ENCODE data around the gene RAI1. TPM values are rescaled to one million over a fixed set of nuclear protein-coding genes. Genes with fewer than 3 reads are reported as not detected.

The RAI1 gene
- total RNA-seq, 1 experiment from 2014 or later: 12.7 TPM

GRCh38 chr17:17859909-17860765, 178.9 kb downstream of the RAI1 start:
- no peak overlapping the region for H3K27ac ChIP-seq
- H3K9me3 ChIP-seq (replicated peaks): no peaks in the 10 kb centered on the region
- peaks cover 2% of the 10 kb centered on the region; the same call in 1 of the 2 replicates for H3K36me3 ChIP-seq
- H3K27me3 ChIP-seq (replicated peaks): no peaks in the 10 kb centered on the region
- H3K4me3 ChIP-seq: no peak overlapping the region
- peak; percentile 54 to 62 for DNase-seq (ENCODE audit: low read depth in 1 of 2, low spot score in 2 of 2)
- H3K4me1 ChIP-seq (replicated peaks): no peaks in the 10 kb centered on the region

- no peak for DNase-seq (ENCODE audit: low read depth in 1 of 2, low spot score in 2 of 2)
- Histone ChIP-seq H3K36me3 (peaks cover 2% of the 10 kb centered on the region; the same call in 1 of the 2 replicates), H3K4me3 (no peak overlapping the region)
Observed at GRCh38 chr17:17860766-17861107, 179.5 kb downstream of the RAI1 start.

More at GRCh38 chr17:17860766-17861107, 179.5 kb downstream of the RAI1 start:
- Histone ChIP-seq H3K27me3 (replicated peaks) (no peaks in the 10 kb centered on the region), H3K27ac (no peak overlapping the region), H3K9me3 (replicated peaks) (no peaks in the 10 kb centered on the region), H3K4me1 (replicated peaks) (no peaks in the 10 kb centered on the region)

Other genes with a start within 250 kb of the RAI1 start
- 8.6 and 13.1 TPM in 2 replicates for gene MED9, start 204.5 kb upstream of the RAI1 start, total RNA-seq (2014; rRNA removed; shearing (Covaris generic))
- gene RASD1, start 185.1 kb upstream of the RAI1 start, total RNA-seq (2014; rRNA removed; shearing (Covaris generic)): 0.28 and 1.3 TPM in 2 replicates
- 49.2 and 49.3 TPM in 2 replicates for gene PEMT, start 89.8 kb upstream of the RAI1 start, total RNA-seq (2014; rRNA removed; shearing (Covaris generic))
- 17.2 and 32.7 TPM in 2 replicates for gene SREBF1, start 155.5 kb downstream of the RAI1 start, total RNA-seq (2014; rRNA removed; shearing (Covaris generic))